Measurements from ENCODE around the gene LEP. TPM values are rescaled to one million over a fixed set of nuclear protein-coding genes. Genes with fewer than 3 reads are reported as not detected.

LEP gene
- polyA plus RNA-seq, 1 donor, result 0.01 TPM

DNA sequence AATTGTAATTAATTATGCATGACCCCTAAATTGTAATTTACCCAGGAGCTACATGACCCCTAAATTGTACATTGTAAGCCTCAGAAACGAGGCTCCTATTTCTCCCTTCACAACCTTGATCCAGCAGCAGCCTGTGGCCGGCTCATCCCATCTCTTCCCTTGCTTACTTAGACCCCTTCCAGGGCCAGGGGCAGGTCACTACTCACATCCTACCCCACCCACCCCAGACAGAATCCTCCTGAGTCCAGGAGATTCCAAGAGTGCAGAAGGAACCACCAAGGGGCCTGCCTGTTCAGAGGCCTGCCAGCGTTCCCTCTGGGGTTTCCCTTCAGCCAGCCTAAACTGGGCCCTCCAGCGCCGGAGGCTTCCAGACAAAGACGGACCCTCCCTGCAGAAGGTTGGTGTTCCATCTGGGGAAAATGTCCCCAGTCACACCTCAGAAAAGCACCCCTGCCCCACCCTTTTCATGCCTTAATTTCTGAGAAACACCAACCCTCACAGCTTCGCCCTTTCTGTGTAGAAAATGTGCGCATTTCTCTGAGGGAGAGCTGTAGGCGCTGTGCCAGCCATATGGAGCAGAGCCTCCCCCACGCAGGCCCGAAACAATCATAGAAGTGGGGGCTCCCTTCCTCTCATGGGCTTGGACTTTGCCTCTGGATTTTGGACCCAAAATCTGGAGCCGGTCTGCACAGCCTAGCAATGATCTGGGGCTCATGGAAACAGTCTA is 19.2 kb downstream of the LEP start:
- Histone ChIP-seq H3K9me3 (ENCODE audit: control insufficient read depth, low read depth, low read length) (no peaks in the 10 kb centered on the region), H3K36me3 (ENCODE audit: control insufficient read depth, insufficient read depth, low read length) (no peaks in the 10 kb centered on the region), H3K27ac (ENCODE audit: low read length) (no peak overlapping the region), H3K4me1 (ENCODE audit: control insufficient read depth, insufficient read depth, low read length) (peaks cover 19% of the 10 kb centered on the region), H3K27me3 (ENCODE audit: control insufficient read depth, insufficient read depth, low read length) (no peaks in the 10 kb centered on the region), H3K4me3 (ENCODE audit: low read length) (no peak overlapping the region)
- peak in 1 of 2 donors; percentile 6 for DNase-seq
- WGBS (ENCODE audit: insufficient coverage, low lambda C conversion rate), result 0% methylated on average over 2 of the region's 12 CpGs

DNA sequence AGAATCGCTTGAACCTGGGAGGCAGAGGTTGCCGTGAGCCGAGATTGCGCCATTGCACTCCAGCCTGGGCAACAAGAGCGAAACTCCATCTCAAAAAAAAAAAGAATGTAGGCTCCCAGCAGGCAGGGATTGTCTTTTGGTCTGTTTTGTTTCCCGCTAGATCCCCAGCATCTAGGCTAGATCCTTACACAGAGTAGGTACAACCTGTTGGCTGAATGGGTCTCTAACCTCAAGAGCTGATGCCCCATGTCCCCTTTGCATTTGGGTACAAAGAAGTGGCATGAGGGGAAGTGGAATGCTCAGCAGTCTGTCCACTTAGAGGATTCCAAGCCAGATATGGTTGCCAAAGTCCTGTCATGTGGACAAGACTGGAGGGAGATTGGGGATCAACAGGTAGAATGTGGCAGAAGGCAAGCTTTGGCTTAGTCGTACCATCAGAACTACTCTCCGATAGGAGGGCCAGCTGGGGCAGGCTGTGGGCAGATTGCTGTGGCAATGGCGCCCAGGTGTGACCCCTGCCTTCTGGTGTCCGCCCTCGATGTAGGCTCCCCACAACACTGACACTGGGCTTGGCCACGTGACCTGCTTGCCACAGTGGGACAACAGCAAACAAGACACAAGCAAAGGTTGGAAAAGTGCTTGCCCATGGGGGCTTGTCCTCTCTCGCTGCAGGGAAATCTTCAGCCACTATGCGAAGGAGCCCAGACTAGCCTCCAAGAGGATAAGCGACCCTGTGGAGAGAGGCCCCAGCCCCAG is 21.4 kb downstream of the LEP start:
- no CpG with 5 or more reads among the region's 15 CpGs for WGBS (ENCODE audit: insufficient coverage, low lambda C conversion rate)
- Histone ChIP-seq H3K27me3 (ENCODE audit: control insufficient read depth, insufficient read depth, low read length) (peaks cover 4% of the 10 kb centered on the region), H3K36me3 (ENCODE audit: control insufficient read depth, insufficient read depth, low read length) (no peaks in the 10 kb centered on the region), H3K9me3 (ENCODE audit: control insufficient read depth, low read depth, low read length) (no peaks in the 10 kb centered on the region), H3K4me3 (ENCODE audit: low read length) (no peak overlapping the region), H3K4me1 (ENCODE audit: control insufficient read depth, insufficient read depth, low read length) (peaks cover 25% of the 10 kb centered on the region), H3K27ac (ENCODE audit: low read length) (no peak overlapping the region)
- DNase-seq, result no peak

DNA sequence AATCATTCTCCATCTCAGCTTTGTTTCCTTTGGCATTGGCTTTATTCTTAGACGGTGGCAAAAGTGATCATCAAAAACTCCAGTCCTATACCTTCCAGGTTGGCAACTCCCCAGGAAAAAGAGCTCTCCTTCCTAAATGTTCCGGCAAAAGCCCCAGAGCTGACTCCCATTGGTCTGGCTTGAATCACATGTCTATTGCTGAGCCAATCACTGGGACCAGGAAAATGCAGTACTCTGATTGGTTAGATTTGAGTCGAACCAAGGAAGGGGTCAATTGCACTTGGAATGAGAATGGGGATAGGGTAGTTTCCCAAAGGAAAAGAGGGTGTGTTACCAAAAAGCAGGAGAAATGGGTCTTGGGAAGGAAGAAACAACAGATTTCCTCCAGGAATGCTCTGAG is 22.3 kb downstream of the LEP start:
- H3K27me3 ChIP-seq (ENCODE audit: control insufficient read depth, insufficient read depth, low read length), result peaks cover 13% of the 10 kb centered on the region

DNA sequence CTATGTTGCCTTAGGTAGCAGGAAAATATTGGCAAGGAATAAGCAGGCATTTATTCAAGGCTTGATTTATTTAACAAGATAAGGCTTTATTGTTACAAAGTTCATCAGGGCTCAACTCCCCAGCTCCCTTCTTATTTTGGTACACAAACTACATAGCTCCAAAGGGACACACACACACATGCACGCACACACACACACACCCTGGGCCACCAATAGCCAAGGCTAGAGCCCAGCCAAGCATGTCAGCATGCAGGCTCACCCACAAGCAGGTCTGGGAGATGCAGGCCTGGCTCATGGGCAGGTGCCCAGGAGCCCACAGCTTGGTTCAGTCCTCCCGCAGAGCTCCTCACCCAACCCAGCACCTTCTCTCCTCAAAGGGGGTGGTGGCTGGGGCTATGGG is 23.4 kb downstream of the LEP start:
- no peaks in the 10 kb centered on the region for H3K9me3 ChIP-seq (ENCODE audit: control insufficient read depth, low read depth, low read length)
- WGBS (ENCODE audit: insufficient coverage, low lambda C conversion rate), result no CpG with 5 or more reads among the region's 2 CpGs
- peaks cover 16% of the 10 kb centered on the region for H3K27me3 ChIP-seq (ENCODE audit: control insufficient read depth, insufficient read depth, low read length)
- H3K4me1 ChIP-seq (ENCODE audit: control insufficient read depth, insufficient read depth, low read length), result peaks cover 23% of the 10 kb centered on the region
- no peak for DNase-seq
- H3K36me3 ChIP-seq (ENCODE audit: control insufficient read depth, insufficient read depth, low read length), result no peaks in the 10 kb centered on the region
- no peak overlapping the region for H3K4me3 ChIP-seq (ENCODE audit: low read length)
- H3K27ac ChIP-seq (ENCODE audit: low read length), result no peak overlapping the region

More for the DNA sequence above, 22.3 kb downstream of the LEP start:
- H3K9me3 ChIP-seq (ENCODE audit: control insufficient read depth, low read depth, low read length), result no peaks in the 10 kb centered on the region
- WGBS (ENCODE audit: insufficient coverage, low lambda C conversion rate), result no CpG with 5 or more reads among the region's 3 CpGs
- H3K27ac ChIP-seq (ENCODE audit: low read length), result no peak overlapping the region
- no peak for DNase-seq
- peaks cover 28% of the 10 kb centered on the region for H3K4me1 ChIP-seq (ENCODE audit: control insufficient read depth, insufficient read depth, low read length)
- no peaks in the 10 kb centered on the region for H3K36me3 ChIP-seq (ENCODE audit: control insufficient read depth, insufficient read depth, low read length)
- H3K4me3 ChIP-seq (ENCODE audit: low read length), result no peak overlapping the region

- WGBS (ENCODE audit: insufficient coverage, low lambda C conversion rate), result no CpG with 5 or more reads among the region's 6 CpGs
- DNase-seq, result no peak
- peaks cover 22% of the 10 kb centered on the region for H3K27me3 ChIP-seq (ENCODE audit: control insufficient read depth, insufficient read depth, low read length)
- no peak overlapping the region for H3K4me3 ChIP-seq (ENCODE audit: low read length)
- H3K9me3 ChIP-seq (ENCODE audit: control insufficient read depth, low read depth, low read length), result no peaks in the 10 kb centered on the region
- H3K36me3 ChIP-seq (ENCODE audit: control insufficient read depth, insufficient read depth, low read length), result no peaks in the 10 kb centered on the region
- peaks cover 14% of the 10 kb centered on the region for H3K4me1 ChIP-seq (ENCODE audit: control insufficient read depth, insufficient read depth, low read length)
- H3K27ac ChIP-seq (ENCODE audit: low read length), result no peak overlapping the region
Measured at GRCh38 chr7:128265156-128265905, 24.3 kb downstream of the LEP start.

- H3K4me1 ChIP-seq (ENCODE audit: control insufficient read depth, insufficient read depth, low read length), result peaks cover 17% of the 10 kb centered on the region
- H3K4me3 ChIP-seq (ENCODE audit: low read length), result no peak overlapping the region
- H3K36me3 ChIP-seq (ENCODE audit: control insufficient read depth, insufficient read depth, low read length), result no peaks in the 10 kb centered on the region
- peaks cover 27% of the 10 kb centered on the region for H3K27me3 ChIP-seq (ENCODE audit: control insufficient read depth, insufficient read depth, low read length)
- no CpG with 5 or more reads among the region's 5 CpGs for WGBS (ENCODE audit: insufficient coverage, low lambda C conversion rate)
- DNase-seq, result no peak
- H3K27ac ChIP-seq (ENCODE audit: low read length), result no peak overlapping the region
- no peaks in the 10 kb centered on the region for H3K9me3 ChIP-seq (ENCODE audit: control insufficient read depth, low read depth, low read length)
Measured at GRCh38 chr7:128265906-128266300, 24.8 kb downstream of the LEP start.

DNA sequence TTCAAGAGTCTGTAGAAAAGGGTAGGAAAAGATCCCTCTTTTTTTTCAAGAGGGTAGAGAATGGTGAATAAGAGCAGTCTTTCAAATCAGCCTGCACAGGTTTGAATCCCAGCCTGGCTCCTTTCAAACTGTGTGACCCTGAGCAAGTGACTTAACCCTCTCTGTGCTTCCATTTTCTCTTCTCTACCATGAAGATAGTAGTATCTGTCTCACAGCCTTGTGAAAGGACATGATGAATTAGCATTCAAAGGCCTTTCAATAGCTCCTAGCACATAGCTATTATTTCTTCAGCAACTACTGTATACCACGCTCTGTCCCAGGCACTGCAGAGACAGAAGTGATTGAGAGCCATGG is 25.4 kb downstream of the LEP start:
- no peak overlapping the region for H3K27ac ChIP-seq (ENCODE audit: low read length)
- peaks cover under 1% of the 10 kb centered on the region for H3K9me3 ChIP-seq (ENCODE audit: control insufficient read depth, low read depth, low read length)
- H3K4me3 ChIP-seq (ENCODE audit: low read length), result no peak overlapping the region
- no CpG with 5 or more reads among the region's 1 CpG for WGBS (ENCODE audit: insufficient coverage, low lambda C conversion rate)
- no peak for DNase-seq
- no peaks in the 10 kb centered on the region for H3K36me3 ChIP-seq (ENCODE audit: control insufficient read depth, insufficient read depth, low read length)
- H3K4me1 ChIP-seq (ENCODE audit: control insufficient read depth, insufficient read depth, low read length), result peaks cover 22% of the 10 kb centered on the region
- peaks cover 34% of the 10 kb centered on the region for H3K27me3 ChIP-seq (ENCODE audit: control insufficient read depth, insufficient read depth, low read length)

- WGBS (ENCODE audit: insufficient coverage, low lambda C conversion rate), result 0% methylated on average over 1 of the region's 16 CpGs
- H3K9me3 ChIP-seq (ENCODE audit: control insufficient read depth, low read depth, low read length), result peaks cover 6% of the 10 kb centered on the region
- H3K4me1 ChIP-seq (ENCODE audit: control insufficient read depth, insufficient read depth, low read length), result peaks cover 25% of the 10 kb centered on the region
- no peaks in the 10 kb centered on the region for H3K36me3 ChIP-seq (ENCODE audit: control insufficient read depth, insufficient read depth, low read length)
- H3K27ac ChIP-seq (ENCODE audit: low read length), result peak overlapping the region; percentile 30
- DNase-seq, result peak; percentile 24 to 57
- H3K27me3 ChIP-seq (ENCODE audit: control insufficient read depth, insufficient read depth, low read length), result peaks cover 39% of the 10 kb centered on the region
- no peak overlapping the region for H3K4me3 ChIP-seq (ENCODE audit: low read length)
Measured at GRCh38 chr7:128266883-128267594, 26.0 kb downstream of the LEP start.

DNA sequence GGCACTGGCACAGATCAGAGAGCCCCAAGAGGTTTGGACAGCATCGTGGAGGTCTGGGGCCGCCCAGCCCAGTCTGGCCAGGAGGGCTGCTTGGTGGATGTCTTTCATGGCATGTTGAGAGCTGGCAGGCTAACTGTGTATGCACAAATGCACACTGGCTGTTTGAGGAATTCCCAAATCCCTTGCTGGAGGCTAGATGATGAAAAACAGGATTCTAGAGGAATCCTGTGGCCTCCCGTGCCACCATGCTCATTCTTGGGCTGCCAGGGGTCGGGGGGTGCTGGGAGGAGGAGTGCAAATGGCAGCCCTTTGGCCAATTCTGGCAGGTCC is 26.5 kb downstream of the LEP start:
- H3K4me1 ChIP-seq (ENCODE audit: control insufficient read depth, insufficient read depth, low read length), result peaks cover 25% of the 10 kb centered on the region
- no peak overlapping the region for H3K4me3 ChIP-seq (ENCODE audit: low read length)
- peaks cover 9% of the 10 kb centered on the region for H3K9me3 ChIP-seq (ENCODE audit: control insufficient read depth, low read depth, low read length)
- no peak for DNase-seq
- WGBS (ENCODE audit: insufficient coverage, low lambda C conversion rate), result no CpG with 5 or more reads among the region's 4 CpGs
- H3K27ac ChIP-seq (ENCODE audit: low read length), result peak overlapping the region; percentile 30
- no peaks in the 10 kb centered on the region for H3K36me3 ChIP-seq (ENCODE audit: control insufficient read depth, insufficient read depth, low read length)
- peaks cover 44% of the 10 kb centered on the region for H3K27me3 ChIP-seq (ENCODE audit: control insufficient read depth, insufficient read depth, low read length)

- H3K9me3 ChIP-seq (ENCODE audit: control insufficient read depth, low read depth, low read length), result peaks cover 9% of the 10 kb centered on the region
- no peak overlapping the region for H3K27ac ChIP-seq (ENCODE audit: low read length)
- peaks cover 50% of the 10 kb centered on the region for H3K27me3 ChIP-seq (ENCODE audit: control insufficient read depth, insufficient read depth, low read length)
- H3K4me3 ChIP-seq (ENCODE audit: low read length), result no peak overlapping the region
- DNase-seq, result no peak
- no CpG with 5 or more reads among the region's 2 CpGs for WGBS (ENCODE audit: insufficient coverage, low lambda C conversion rate)
- H3K36me3 ChIP-seq (ENCODE audit: control insufficient read depth, insufficient read depth, low read length), result no peaks in the 10 kb centered on the region
- H3K4me1 ChIP-seq (ENCODE audit: control insufficient read depth, insufficient read depth, low read length), result peaks cover 25% of the 10 kb centered on the region
Measured at GRCh38 chr7:128268233-128268632, 27.2 kb downstream of the LEP start.
